OCI-LY3 (cell line): ENCODE results near the gene ABLIM2.

Source experiments
- CTCF ChIP-seq: fragments of 200-600, 300-600 bp; sonication (generic); IDR thresholded peaks from 2 replicates; pipeline ENCODE4 v1.5.1; 2014; ENCODE audit warnings: antibody characterized with exemption, low read length, low read depth
- EZH2phosphoT487 ChIP-seq: fragments of 200-600 bp; shearing (Covaris generic); IDR thresholded peaks from 2 replicates; pipeline ENCODE4 v1.6.1; 2018; ENCODE audit warnings: antibody characterized with exemption, mixed run types, low read depth

GRCh38 chr4:8177552-8177951 is 18.9 kb upstream of the ABLIM2 start:
- TF ChIP-seq EZH2phosphoT487: no peak
- TF ChIP-seq CTCF: no peak
